SK-N-SH treated with all-trans-retinoic acid at 6 μM for 48 hours (cell line): ENCODE data around the gene PMM1.

Source experiments
- ATAC-seq: fragments of 200-7000 bp; cut with Tn5 transposase; 3 replicates; pipeline ENCODE4 v1.9.1; 2020; ENCODE audit warnings: mild to moderate bottlenecking, moderate library complexity
- ARNTL ChIP-seq: fragments of 450-650 bp; formaldehyde crosslinking; IDR thresholded peaks from 2 replicates; pipeline ENCODE4 v1.5.0; 2020; ENCODE audit warnings: low read depth, mild to moderate bottlenecking, moderate library complexity, borderline replicate concordance
- BACH2 ChIP-seq: fragments of 250-450 bp; sonication (Bioruptor Pico); IDR thresholded peaks from 2 replicates; pipeline ENCODE4 v1.9.0; 2021; ENCODE audit warnings: mild to moderate bottlenecking, borderline replicate concordance
- CSDC2 ChIP-seq: fragments of 250-450 bp; sonication (Bioruptor Pico); IDR thresholded peaks from 2 replicates; pipeline ENCODE4 v1.5.0; 2020; ENCODE audit warnings: mild to moderate bottlenecking, moderate library complexity
- ESRRG ChIP-seq: fragments of 250-450 bp; sonication (Bioruptor Pico); IDR thresholded peaks from 2 replicates; pipeline ENCODE4 v1.6.1; 2021; ENCODE audit warnings: mild to moderate bottlenecking
- GLIS3 ChIP-seq: fragments of 250-450 bp; sonication (Bioruptor Pico); IDR thresholded peaks from 2 replicates; pipeline ENCODE4 v1.5.0; 2020; ENCODE audit warnings: mild to moderate bottlenecking, moderate library complexity
- ISL1 ChIP-seq: fragments of 250-450 bp; sonication (Bioruptor Pico); IDR thresholded peaks from 2 replicates; pipeline ENCODE4 v2.1.2; 2022; ENCODE audit warnings: mild to moderate bottlenecking, moderate library complexity
- OSR1 ChIP-seq: fragments of 250-450 bp; sonication (Bioruptor Pico); IDR thresholded peaks from 2 replicates; pipeline ENCODE4 v1.8.0; 2022; ENCODE audit warnings: moderate library complexity, mild to moderate bottlenecking, inconsistent platforms
- PATZ1 ChIP-seq: fragments of 250-450 bp; sonication (Bioruptor Pico); IDR thresholded peaks from 2 replicates; pipeline ENCODE4 v1.8.0; 2020; ENCODE audit warnings: mild to moderate bottlenecking, moderate library complexity, borderline replicate concordance
- PPARA ChIP-seq: fragments of 250-450 bp; sonication (Bioruptor Pico); IDR thresholded peaks from 2 replicates; pipeline ENCODE4 v1.5.0; 2020; ENCODE audit warnings: mild to moderate bottlenecking, borderline replicate concordance
- SNAI2 ChIP-seq: fragments of 250-450 bp; sonication (Bioruptor Pico); IDR thresholded peaks from 2 replicates; pipeline ENCODE4 v1.5.0; 2020; ENCODE audit warnings: mild to moderate bottlenecking, moderate library complexity
- TCF4 ChIP-seq: fragments of 250-450 bp; sonication (Bioruptor Pico); IDR thresholded peaks from 2 replicates; pipeline ENCODE4 v1.8.0; 2021; ENCODE audit warnings: mild to moderate bottlenecking, moderate library complexity, borderline replicate concordance
- TOX ChIP-seq: fragments of 250-450 bp; sonication (Bioruptor Pico); IDR thresholded peaks from 2 replicates; pipeline ENCODE4 v1.8.0; 2021; ENCODE audit warnings: mild to moderate bottlenecking, moderate library complexity, borderline replicate concordance
- ZC3H10 ChIP-seq: fragments of 250-450 bp; sonication (Bioruptor Pico); IDR thresholded peaks from 2 replicates; pipeline ENCODE4 v1.5.1; 2021; ENCODE audit warnings: mild to moderate bottlenecking, moderate library complexity
- ZFP3 ChIP-seq: fragments of 250-450 bp; sonication (Bioruptor Pico); IDR thresholded peaks from 2 replicates; pipeline ENCODE4 v1.5.0; 2020; ENCODE audit warnings: mild to moderate bottlenecking, moderate library complexity
- ZFP30 ChIP-seq: fragments of 450-650 bp; formaldehyde crosslinking; IDR thresholded peaks from 2 replicates; pipeline ENCODE4 v1.5.0; 2022; ENCODE audit warnings: mild to moderate bottlenecking, moderate library complexity
- ZNF565 ChIP-seq: fragments of 450-650 bp; formaldehyde crosslinking; conservative IDR thresholded peaks from 2 replicates; pipeline ENCODE4 v1.5.0; 2020; ENCODE audit warnings: low read depth, mild to moderate bottlenecking, moderate library complexity
- ZNF70 ChIP-seq: fragments of 450-650 bp; formaldehyde crosslinking; IDR thresholded peaks from 2 replicates; pipeline ENCODE4 v1.5.0; 2020; ENCODE audit warnings: mild to moderate bottlenecking, moderate library complexity
- TF ChIP-seq, protein P1 (sequence below): fragments of 250-450 bp; sonication (Bioruptor Pico); IDR thresholded peaks from 2 replicates; pipeline ENCODE4 v1.5.0; 2020; ENCODE audit warnings: mild to moderate bottlenecking, moderate library complexity
- TF ChIP-seq, protein P2 (sequence below): fragments of 250-450 bp; sonication (Bioruptor Pico); IDR thresholded peaks from 2 replicates; pipeline ENCODE4 v1.5.1; 2020; ENCODE audit warnings: low read depth, mild to moderate bottlenecking, moderate library complexity
- TF ChIP-seq, protein P3 (sequence below): fragments of 250-450 bp; sonication (Bioruptor Pico); IDR thresholded peaks from 2 replicates; pipeline ENCODE4 v1.5.1; 2021; ENCODE audit warnings: mild to moderate bottlenecking, moderate library complexity
- TF ChIP-seq, protein P4 (sequence below): fragments of 250-450 bp; sonication (Bioruptor Pico); IDR thresholded peaks from 2 replicates; pipeline ENCODE4 v1.8.0; 2021; ENCODE audit warnings: low read depth, mild to moderate bottlenecking, moderate library complexity, borderline replicate concordance

The PMM1 gene

GRCh38 chr22:41538583-41538982 lies 51.1 kb downstream of the PMM1 start:
- TF ChIP-seq ARNTL (no peak), SNAI2 (CRISPR knock-in tag) (no peak)
- TF ChIP-seq, protein P1, sequence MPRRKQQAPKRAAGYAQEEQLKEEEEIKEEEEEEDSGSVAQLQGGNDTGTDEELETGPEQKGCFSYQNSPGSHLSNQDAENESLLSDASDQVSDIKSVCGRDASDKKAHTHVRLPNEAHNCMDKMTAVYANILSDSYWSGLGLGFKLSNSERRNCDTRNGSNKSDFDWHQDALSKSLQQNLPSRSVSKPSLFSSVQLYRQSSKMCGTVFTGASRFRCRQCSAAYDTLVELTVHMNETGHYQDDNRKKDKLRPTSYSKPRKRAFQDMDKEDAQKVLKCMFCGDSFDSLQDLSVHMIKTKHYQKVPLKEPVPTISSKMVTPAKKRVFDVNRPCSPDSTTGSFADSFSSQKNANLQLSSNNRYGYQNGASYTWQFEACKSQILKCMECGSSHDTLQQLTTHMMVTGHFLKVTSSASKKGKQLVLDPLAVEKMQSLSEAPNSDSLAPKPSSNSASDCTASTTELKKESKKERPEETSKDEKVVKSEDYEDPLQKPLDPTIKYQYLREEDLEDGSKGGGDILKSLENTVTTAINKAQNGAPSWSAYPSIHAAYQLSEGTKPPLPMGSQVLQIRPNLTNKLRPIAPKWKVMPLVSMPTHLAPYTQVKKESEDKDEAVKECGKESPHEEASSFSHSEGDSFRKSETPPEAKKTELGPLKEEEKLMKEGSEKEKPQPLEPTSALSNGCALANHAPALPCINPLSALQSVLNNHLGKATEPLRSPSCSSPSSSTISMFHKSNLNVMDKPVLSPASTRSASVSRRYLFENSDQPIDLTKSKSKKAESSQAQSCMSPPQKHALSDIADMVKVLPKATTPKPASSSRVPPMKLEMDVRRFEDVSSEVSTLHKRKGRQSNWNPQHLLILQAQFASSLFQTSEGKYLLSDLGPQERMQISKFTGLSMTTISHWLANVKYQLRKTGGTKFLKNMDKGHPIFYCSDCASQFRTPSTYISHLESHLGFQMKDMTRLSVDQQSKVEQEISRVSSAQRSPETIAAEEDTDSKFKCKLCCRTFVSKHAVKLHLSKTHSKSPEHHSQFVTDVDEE (CRISPR knock-in tag): no peak
- TF ChIP-seq, protein P2, sequence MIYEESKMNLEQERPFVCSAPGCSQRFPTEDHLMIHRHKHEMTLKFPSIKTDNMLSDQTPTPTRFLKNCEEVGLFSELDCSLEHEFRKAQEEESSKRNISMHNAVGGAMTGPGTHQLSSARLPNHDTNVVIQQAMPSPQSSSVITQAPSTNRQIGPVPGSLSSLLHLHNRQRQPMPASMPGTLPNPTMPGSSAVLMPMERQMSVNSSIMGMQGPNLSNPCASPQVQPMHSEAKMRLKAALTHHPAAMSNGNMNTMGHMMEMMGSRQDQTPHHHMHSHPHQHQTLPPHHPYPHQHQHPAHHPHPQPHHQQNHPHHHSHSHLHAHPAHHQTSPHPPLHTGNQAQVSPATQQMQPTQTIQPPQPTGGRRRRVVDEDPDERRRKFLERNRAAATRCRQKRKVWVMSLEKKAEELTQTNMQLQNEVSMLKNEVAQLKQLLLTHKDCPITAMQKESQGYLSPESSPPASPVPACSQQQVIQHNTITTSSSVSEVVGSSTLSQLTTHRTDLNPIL (CRISPR knock-in tag): no peak
- TF ChIP-seq, protein P3, sequence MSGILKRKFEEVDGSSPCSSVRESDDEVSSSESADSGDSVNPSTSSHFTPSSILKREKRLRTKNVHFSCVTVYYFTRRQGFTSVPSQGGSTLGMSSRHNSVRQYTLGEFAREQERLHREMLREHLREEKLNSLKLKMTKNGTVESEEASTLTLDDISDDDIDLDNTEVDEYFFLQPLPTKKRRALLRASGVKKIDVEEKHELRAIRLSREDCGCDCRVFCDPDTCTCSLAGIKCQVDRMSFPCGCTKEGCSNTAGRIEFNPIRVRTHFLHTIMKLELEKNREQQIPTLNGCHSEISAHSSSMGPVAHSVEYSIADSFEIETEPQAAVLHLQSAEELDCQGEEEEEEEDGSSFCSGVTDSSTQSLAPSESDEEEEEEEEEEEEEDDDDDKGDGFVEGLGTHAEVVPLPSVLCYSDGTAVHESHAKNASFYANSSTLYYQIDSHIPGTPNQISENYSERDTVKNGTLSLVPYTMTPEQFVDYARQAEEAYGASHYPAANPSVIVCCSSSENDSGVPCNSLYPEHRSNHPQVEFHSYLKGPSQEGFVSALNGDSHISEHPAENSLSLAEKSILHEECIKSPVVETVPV (CRISPR knock-in tag): no peak

GRCh38 chr22:41537203-41537602 lies 52.4 kb downstream of the PMM1 start:
- TF ChIP-seq OSR1 (CRISPR knock-in tag) (no peak), ZNF565 (CRISPR knock-in tag) (no peak), ESRRG (CRISPR knock-in tag) (no peak), TOX (no peak), ISL1 (CRISPR knock-in tag) (no peak), CSDC2 (no peak), PPARA (no peak), BACH2 (no peak)
- TF ChIP-seq, protein P3 (CRISPR knock-in tag): no peak
- no peak for ATAC-seq

More at GRCh38 chr22:41538583-41538982, 51.1 kb downstream of the PMM1 start:
- ATAC-seq: no peak

- ATAC-seq: peak; percentile 67
- TF ChIP-seq, protein P2 (CRISPR knock-in tag): no peak
- TF ChIP-seq, protein P4, sequence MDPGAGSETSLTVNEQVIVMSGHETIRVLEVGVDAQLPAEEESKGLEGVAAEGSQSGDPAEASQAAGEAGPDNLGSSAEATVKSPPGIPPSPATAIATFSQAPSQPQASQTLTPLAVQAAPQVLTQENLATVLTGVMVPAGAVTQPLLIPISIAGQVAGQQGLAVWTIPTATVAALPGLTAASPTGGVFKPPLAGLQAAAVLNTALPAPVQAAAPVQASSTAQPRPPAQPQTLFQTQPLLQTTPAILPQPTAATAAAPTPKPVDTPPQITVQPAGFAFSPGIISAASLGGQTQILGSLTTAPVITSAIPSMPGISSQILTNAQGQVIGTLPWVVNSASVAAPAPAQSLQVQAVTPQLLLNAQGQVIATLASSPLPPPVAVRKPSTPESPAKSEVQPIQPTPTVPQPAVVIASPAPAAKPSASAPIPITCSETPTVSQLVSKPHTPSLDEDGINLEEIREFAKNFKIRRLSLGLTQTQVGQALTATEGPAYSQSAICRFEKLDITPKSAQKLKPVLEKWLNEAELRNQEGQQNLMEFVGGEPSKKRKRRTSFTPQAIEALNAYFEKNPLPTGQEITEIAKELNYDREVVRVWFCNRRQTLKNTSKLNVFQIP (CRISPR knock-in tag): no peak
- TF ChIP-seq ZC3H10 (CRISPR knock-in tag): no peak
- no peak for TF ChIP-seq BACH2
- TF ChIP-seq ISL1 (CRISPR knock-in tag): no peak
- no peak for TF ChIP-seq ESRRG (CRISPR knock-in tag)
- no peak for TF ChIP-seq GLIS3 (CRISPR knock-in tag)
- TF ChIP-seq ARNTL: no peak
- no peak for TF ChIP-seq ZFP30 (CRISPR knock-in tag)
- TF ChIP-seq, protein P1 (CRISPR knock-in tag): no peak
- TF ChIP-seq OSR1 (CRISPR knock-in tag): no peak
- TF ChIP-seq PATZ1 (CRISPR knock-in tag): no peak
- no peak for TF ChIP-seq TCF4 (CRISPR knock-in tag)
- TF ChIP-seq ZNF70 (CRISPR knock-in tag): no peak
- TF ChIP-seq, protein P3 (CRISPR knock-in tag): no peak
- no peak for TF ChIP-seq CSDC2
- no peak for TF ChIP-seq ZFP3 (CRISPR knock-in tag)
- TF ChIP-seq TOX: no peak
Measured at GRCh38 chr22:41535244-41535643, 54.4 kb downstream of the PMM1 start.
